Measurements from ENCODE around the gene CRADD.

CRADD gene

GRCh38 chr12:93729934-93730333, 52.8 kb downstream of the CRADD start:
- Histone ChIP-seq H3K27me3 (no peaks in the 10 kb centered on the region), H3K27ac (no peak overlapping the region), H3K4me1 (peaks cover 0 to 14% (median 4%) of the 10 kb centered on the region in 4 donors), H3K9me3 (no peaks in the 10 kb centered on the region), H3K36me3 (no peaks in the 10 kb centered on the region), H3K4me3 (no peak overlapping the region)
- TF ChIP-seq CTCF (IDR thresholded peaks at IDR 0.05): no peak
- intact Hi-C loops (cut with DNase I; ENCODE audit: low total_unique reads): no loop called here
- no peak for DNase-seq

- TF ChIP-seq CTCF (IDR thresholded peaks at IDR 0.05): no peak
- DNase-seq: no peak
- intact Hi-C loops (cut with DNase I; ENCODE audit: low total_unique reads): no loop called here
- H3K9me3 ChIP-seq: no peaks in the 10 kb centered on the region
- no peak overlapping the region for H3K4me3 ChIP-seq
- no peaks in the 10 kb centered on the region for H3K36me3 ChIP-seq
- no peaks in the 10 kb centered on the region for H3K27me3 ChIP-seq
- H3K27ac ChIP-seq: no peak overlapping the region
- H3K4me1 ChIP-seq: peaks cover 0 to 19% (median 6%) of the 10 kb centered on the region in 4 donors
These were observed 56.2 kb downstream of the CRADD start for GRCh38 chr12:93733358-93733757.

- no peak for DNase-seq
- intact Hi-C loops (cut with DNase I; ENCODE audit: low total_unique reads): no loop called here
These were observed 56.8 kb downstream of the CRADD start for GRCh38 chr12:93733928-93734327.

GRCh38 chr12:93734784-93735183, 57.6 kb downstream of the CRADD start:
- Histone ChIP-seq H3K9me3 (no peaks in the 10 kb centered on the region), H3K4me3 (no peak overlapping the region), H3K27ac (no peak overlapping the region), H3K27me3 (no peaks in the 10 kb centered on the region), H3K36me3 (no peaks in the 10 kb centered on the region), H3K4me1 (peaks cover 0 to 30% (median 6%) of the 10 kb centered on the region in 4 donors)
- no peak for DNase-seq
- TF ChIP-seq CTCF (IDR thresholded peaks at IDR 0.05): no peak
- intact Hi-C loops (cut with DNase I; ENCODE audit: low total_unique reads): no loop called here

More at GRCh38 chr12:93733928-93734327, 56.8 kb downstream of the CRADD start:
- no peaks in the 10 kb centered on the region for H3K27me3 ChIP-seq
- H3K4me3 ChIP-seq: no peak overlapping the region
- peaks cover 0 to 23% (median 6%) of the 10 kb centered on the region in 4 donors for H3K4me1 ChIP-seq
- TF ChIP-seq CTCF (IDR thresholded peaks at IDR 0.05): no peak
- H3K27ac ChIP-seq: no peak overlapping the region
- no peaks in the 10 kb centered on the region for H3K9me3 ChIP-seq
- H3K36me3 ChIP-seq: no peaks in the 10 kb centered on the region

GRCh38 chr12:93736640-93737178, 59.5 kb downstream of the CRADD start:
- no peaks in the 10 kb centered on the region for H3K27me3 ChIP-seq
- no peak overlapping the region for H3K4me3 ChIP-seq
- peaks cover 0 to 40% (median 10%) of the 10 kb centered on the region in 4 donors for H3K4me1 ChIP-seq
- no peaks in the 10 kb centered on the region for H3K9me3 ChIP-seq
- H3K27ac ChIP-seq: no peak overlapping the region
- no peaks in the 10 kb centered on the region for H3K36me3 ChIP-seq
- intact Hi-C loops (cut with DNase I; ENCODE audit: low total_unique reads): no loop called here
- no peak for DNase-seq
- TF ChIP-seq CTCF (IDR thresholded peaks at IDR 0.05): no peak

Measured in tibial artery (tissue), 4 donors.